ENCODE measurements around the gene TFB1M.

TFB1M gene

DNA sequence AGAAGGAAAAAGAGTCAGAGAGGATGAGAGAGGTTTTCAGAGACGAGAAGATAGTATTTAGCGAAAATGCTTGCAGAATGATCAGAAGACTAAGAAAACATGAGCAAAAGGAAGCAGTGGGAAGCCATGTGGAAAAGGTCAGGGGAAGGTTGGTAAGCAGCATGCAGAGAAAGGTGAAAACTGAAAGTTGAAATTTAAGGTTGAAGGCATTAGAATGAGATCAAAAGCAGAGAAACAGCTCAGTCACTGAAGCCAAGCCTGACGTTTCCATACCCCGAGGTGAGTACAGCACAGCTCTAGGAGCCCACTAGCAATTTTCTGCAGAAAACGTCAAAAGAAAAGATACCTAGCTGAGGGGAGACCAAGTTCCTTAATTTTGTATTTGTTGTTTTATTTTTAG lies 19.1 kb upstream of the TFB1M start:
- no peak overlapping the region for H3K27ac ChIP-seq
- TF ChIP-seq, protein P1, sequence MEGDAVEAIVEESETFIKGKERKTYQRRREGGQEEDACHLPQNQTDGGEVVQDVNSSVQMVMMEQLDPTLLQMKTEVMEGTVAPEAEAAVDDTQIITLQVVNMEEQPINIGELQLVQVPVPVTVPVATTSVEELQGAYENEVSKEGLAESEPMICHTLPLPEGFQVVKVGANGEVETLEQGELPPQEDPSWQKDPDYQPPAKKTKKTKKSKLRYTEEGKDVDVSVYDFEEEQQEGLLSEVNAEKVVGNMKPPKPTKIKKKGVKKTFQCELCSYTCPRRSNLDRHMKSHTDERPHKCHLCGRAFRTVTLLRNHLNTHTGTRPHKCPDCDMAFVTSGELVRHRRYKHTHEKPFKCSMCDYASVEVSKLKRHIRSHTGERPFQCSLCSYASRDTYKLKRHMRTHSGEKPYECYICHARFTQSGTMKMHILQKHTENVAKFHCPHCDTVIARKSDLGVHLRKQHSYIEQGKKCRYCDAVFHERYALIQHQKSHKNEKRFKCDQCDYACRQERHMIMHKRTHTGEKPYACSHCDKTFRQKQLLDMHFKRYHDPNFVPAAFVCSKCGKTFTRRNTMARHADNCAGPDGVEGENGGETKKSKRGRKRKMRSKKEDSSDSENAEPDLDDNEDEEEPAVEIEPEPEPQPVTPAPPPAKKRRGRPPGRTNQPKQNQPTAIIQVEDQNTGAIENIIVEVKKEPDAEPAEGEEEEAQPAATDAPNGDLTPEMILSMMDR (IDR thresholded peaks at IDR 0.05): no peak

DNA sequence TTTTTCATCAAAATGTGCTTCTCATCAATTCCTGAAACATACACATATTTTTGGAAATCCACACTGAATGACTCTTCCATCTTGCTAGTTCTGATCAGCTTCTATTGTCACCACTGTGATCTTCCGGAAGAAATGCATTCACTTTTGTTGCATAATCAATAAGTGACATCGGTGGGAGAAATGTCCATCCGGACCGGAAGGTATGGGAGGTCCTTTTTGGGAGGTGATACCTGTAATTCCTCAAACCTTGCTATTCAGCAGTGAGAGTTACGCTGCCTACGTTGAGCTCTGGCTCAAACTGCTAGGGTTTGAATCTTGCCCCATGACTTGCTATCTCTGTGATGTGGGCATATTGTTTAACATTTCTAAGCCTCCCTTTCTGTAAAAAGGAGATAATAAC lies 16.6 kb upstream of the TFB1M start:
- Histone ChIP-seq H3K4me1 (ENCODE audit: control insufficient read depth in 1 of 2, insufficient read depth in 1 of 2, low read depth in 1 of 2, low read length in 1 of 2) (no peaks in the 10 kb centered on the region), H3K36me3 (no peaks in the 10 kb centered on the region), H3K9me3 (no peaks in the 10 kb centered on the region), H3K4me3 (ENCODE audit: low read depth in 1 of 2, low read length in 1 of 2) (no peak overlapping the region), H3K27ac (no peak overlapping the region), H3K27me3 (no peaks in the 10 kb centered on the region)
- TF ChIP-seq, protein P1 (IDR thresholded peaks at IDR 0.05): no peak

More for the DNA sequence above, 19.1 kb upstream of the TFB1M start:
- no peaks in the 10 kb centered on the region for H3K4me1 ChIP-seq (ENCODE audit: control insufficient read depth in 1 of 2, insufficient read depth in 1 of 2, low read depth in 1 of 2, low read length in 1 of 2)
- H3K36me3 ChIP-seq: no peaks in the 10 kb centered on the region
- no peaks in the 10 kb centered on the region for H3K9me3 ChIP-seq
- H3K27me3 ChIP-seq: no peaks in the 10 kb centered on the region
- H3K4me3 ChIP-seq (ENCODE audit: low read depth in 1 of 2, low read length in 1 of 2): no peak overlapping the region

DNA sequence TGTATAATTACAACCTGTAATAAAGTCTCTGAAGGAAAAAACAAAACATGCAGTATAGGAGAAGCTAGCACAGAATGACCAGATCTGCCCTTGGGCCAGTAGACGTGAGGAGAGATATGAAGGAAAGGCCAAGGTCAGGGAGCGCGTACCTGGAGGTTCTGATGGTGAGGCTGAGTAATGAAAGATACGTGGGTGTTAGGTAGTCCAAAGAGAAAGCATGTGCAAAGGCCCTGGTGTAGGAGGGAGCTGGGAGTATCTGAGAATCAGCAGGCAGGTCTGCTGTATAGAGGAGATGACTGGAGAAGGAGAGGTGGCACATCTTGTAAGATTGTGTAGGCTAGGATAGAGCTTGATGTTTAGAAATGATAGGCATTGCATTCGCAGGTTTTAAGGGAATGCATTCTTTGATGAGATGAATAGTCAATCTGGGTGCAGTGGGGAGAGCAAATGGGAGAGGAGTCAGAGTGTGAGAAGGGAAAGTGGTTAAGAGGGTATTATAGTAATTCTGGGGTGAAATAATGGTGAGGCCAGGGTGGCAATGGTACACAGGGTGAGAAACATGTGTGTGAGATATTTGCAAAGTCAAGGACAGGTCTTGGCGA lies 15.9 kb upstream of the TFB1M start:
- Histone ChIP-seq H3K9me3 (no peaks in the 10 kb centered on the region), H3K27ac (no peak overlapping the region)

DNA sequence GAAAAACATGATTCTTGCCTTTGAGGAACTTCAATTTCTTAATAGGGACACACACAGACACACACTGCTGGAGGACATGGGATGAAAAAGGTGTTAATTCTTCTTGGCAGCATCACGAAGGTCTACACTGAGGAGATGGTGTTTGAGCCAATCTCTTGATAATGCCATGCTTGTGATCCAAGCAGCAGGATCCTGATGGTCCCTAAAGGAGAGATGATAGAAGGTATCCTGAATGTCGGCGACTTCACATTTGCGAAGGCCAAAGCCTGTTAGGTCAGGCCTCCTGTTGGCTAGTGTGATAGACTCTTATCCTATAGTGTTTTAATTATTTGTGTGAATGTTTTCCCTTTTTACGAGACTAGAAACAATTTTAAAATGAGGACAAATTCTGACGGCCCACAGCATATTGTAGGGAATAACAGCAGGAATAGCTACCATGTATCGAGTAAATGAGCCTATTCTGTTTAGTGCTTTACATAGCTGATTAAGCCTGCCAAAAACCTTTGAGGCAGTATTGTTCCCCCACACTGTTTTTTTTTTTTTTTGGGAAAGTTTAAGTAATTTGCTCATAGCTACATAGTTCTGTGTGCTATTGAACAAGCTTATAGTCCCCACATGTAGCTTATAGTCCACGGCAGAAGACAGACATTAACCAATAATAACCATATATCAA lies 15.3 kb upstream of the TFB1M start:
- no peak overlapping the region for H3K4me3 ChIP-seq (ENCODE audit: low read depth in 1 of 2, low read length in 1 of 2)
- H3K27ac ChIP-seq: no peak overlapping the region
- H3K36me3 ChIP-seq: no peaks in the 10 kb centered on the region
- H3K4me1 ChIP-seq (ENCODE audit: control insufficient read depth in 1 of 2, insufficient read depth in 1 of 2, low read depth in 1 of 2, low read length in 1 of 2): no peaks in the 10 kb centered on the region
- no peaks in the 10 kb centered on the region for H3K27me3 ChIP-seq
- H3K9me3 ChIP-seq: no peaks in the 10 kb centered on the region
- TF ChIP-seq, protein P1 (IDR thresholded peaks at IDR 0.05): no peak

More for the DNA sequence above, 15.9 kb upstream of the TFB1M start:
- Histone ChIP-seq H3K4me3 (ENCODE audit: low read depth in 1 of 2, low read length in 1 of 2) (no peak overlapping the region), H3K4me1 (ENCODE audit: control insufficient read depth in 1 of 2, insufficient read depth in 1 of 2, low read depth in 1 of 2, low read length in 1 of 2) (no peaks in the 10 kb centered on the region), H3K27me3 (no peaks in the 10 kb centered on the region), H3K36me3 (no peaks in the 10 kb centered on the region)
- TF ChIP-seq, protein P1 (IDR thresholded peaks at IDR 0.05): no peak

DNA sequence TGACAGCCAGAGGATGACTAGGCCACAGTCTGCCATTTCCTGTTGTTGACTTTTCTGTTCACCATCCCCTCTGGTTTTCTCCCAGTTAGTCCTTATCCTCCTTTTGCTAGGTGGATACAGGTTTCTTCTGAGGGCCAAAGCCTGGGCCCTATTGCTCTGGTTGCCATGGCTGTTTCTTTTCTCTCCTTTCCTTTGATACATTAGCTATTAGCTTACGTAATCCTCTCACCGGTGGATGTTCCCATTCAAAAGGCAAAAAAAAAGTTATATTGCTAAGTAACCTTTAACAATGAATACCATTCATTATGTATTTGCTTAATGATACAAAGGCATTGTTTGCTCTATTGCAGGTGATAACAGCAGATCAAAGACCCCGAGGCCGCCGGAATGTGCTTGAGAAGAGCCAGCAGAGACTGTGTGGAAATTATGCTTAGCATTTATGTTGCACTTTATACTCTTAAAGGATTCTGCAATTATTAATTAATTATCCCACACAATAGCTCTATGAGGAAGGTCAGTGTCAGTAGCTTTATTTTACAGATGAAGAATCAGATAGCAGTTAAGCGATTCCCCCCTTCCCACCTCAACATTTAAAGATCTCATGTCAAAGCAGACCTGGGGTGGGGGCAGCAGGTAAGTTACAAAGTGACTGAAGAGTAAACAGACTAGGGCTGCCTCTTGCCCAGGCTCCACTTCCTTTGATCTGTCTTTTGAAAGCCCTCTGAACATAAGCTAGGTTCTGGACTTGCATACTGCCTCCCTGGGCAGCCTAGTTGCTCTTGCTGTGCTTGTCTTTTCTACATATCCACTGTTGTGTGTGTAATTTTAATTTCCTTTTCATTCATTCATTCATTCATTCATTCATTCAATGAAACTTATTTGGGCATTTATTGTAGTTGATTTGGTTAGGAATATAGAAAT lies 14.5 kb upstream of the TFB1M start:
- Histone ChIP-seq H3K36me3 (no peaks in the 10 kb centered on the region), H3K27ac (no peak overlapping the region), H3K4me3 (ENCODE audit: low read depth in 1 of 2, low read length in 1 of 2) (no peak overlapping the region), H3K27me3 (no peaks in the 10 kb centered on the region), H3K4me1 (ENCODE audit: control insufficient read depth in 1 of 2, insufficient read depth in 1 of 2, low read depth in 1 of 2, low read length in 1 of 2) (no peaks in the 10 kb centered on the region), H3K9me3 (no peaks in the 10 kb centered on the region)
- TF ChIP-seq, protein P1 (IDR thresholded peaks at IDR 0.05): no peak

Measured in neutrophil (primary cell).